Caco-2 (cell line): ENCODE data around the gene CEACAM21. TPM values are rescaled to one million over a fixed set of nuclear protein-coding genes. Genes with fewer than 3 reads are reported as not detected.

Source experiments
- BruUV-seq: library from RNA; stranded (reverse); fragments of 400-500 nt; replicated peaks from 2 replicates; lab custom pipeline; 2021; lab: Mats Ljungman, UMichigan
- CTCF ChIA-PET: fragments of 300-600 bp; sonication (Branson Sonifier 250); formaldehyde crosslinking; loops from one replicate; lab custom pipeline; 2022; ENCODE audit warnings: antibody characterized with exemption; lab: Charles Lee
- POLR2A ChIA-PET: fragments of 300-600 bp; sonication (Branson Sonifier 250); formaldehyde crosslinking; loops from one replicate; lab custom pipeline; 2022; ENCODE audit warnings: antibody characterized with exemption; lab: Charles Lee
- DNase-seq, 2 experiments: peaks; one replicate each; pipeline versions ENCODE4 v3.0.0 to v3.0.0-alpha.2; 2020 to 2022
- H3K27me3 ChIP-seq: replicated peaks from 2 replicates; pipeline ENCODE4 v1.6.0; 2011; ENCODE audit warnings: low read length; ENCODE audit not compliant: control insufficient read depth, insufficient read depth
- H3K36me3 ChIP-seq: 2 replicates; pipeline ENCODE4 v1.5.1; 2011; ENCODE audit warnings: low read length; ENCODE audit not compliant: control insufficient read depth, insufficient read depth
- H3K4me1 ChIP-seq: fragments of 250-450 bp; sonication (Bioruptor Pico); 2 replicates; pipeline ENCODE4 v1.5.1; 2020; ENCODE audit warnings: mild to moderate bottlenecking
- H3K4me3 ChIP-seq: 2 replicates; pipeline ENCODE4 v1.5.1; 2011; ENCODE audit warnings: low read depth, mild to moderate bottlenecking, control low read depth, low read length
- H3K9me3 ChIP-seq: fragments of 250-450 bp; sonication (Bioruptor Pico); 2 replicates; pipeline ENCODE4 v1.5.1; 2020; ENCODE audit warnings: mild to moderate bottlenecking, moderate library complexity
- H3K27ac Mint-ChIP-seq: one replicate; pipeline ENCODE4 v1.8.0; 2022; ENCODE audit warnings: mixed read lengths; ENCODE audit not compliant: unreplicated experiment
- H3K27me3 Mint-ChIP-seq: one replicate; pipeline ENCODE4 v1.8.0; 2022; ENCODE audit warnings: mixed read lengths; ENCODE audit not compliant: insufficient read depth, unreplicated experiment
- H3K36me3 Mint-ChIP-seq: one replicate; pipeline ENCODE4 v1.8.0; 2022; ENCODE audit warnings: mild to moderate bottlenecking, mixed read lengths; ENCODE audit not compliant: insufficient read depth, unreplicated experiment
- H3K4me1 Mint-ChIP-seq: one replicate; pipeline ENCODE4 v1.8.0; 2022; ENCODE audit warnings: low read depth, mixed read lengths; ENCODE audit not compliant: unreplicated experiment
- H3K4me3 Mint-ChIP-seq: one replicate; pipeline ENCODE4 v1.8.0; 2022; ENCODE audit warnings: mild to moderate bottlenecking, moderate library complexity, mixed read lengths; ENCODE audit not compliant: unreplicated experiment
- H3K9me3 Mint-ChIP-seq: one replicate; pipeline ENCODE4 v1.8.0; 2022; ENCODE audit warnings: mixed read lengths; ENCODE audit not compliant: unreplicated experiment
- CTCF ChIP-seq, 2 experiments: fragments of 200-600 bp in 1 of 2; IDR thresholded peaks; 1 replicate in 1 of 2; 2 replicates in 1 of 2; pipeline versions ENCODE4 v1.5.1 to v1.8.0; 2011 to 2022; ENCODE audit warnings: antibody characterized with exemption in 1 of 2, control low read depth in 1 of 2, inconsistent platforms in 1 of 2, low read depth in 1 of 2, low read length in 1 of 2, mild to moderate bottlenecking in 1 of 2, moderate library complexity in 1 of 2; ENCODE audit not compliant: insufficient read depth in 1 of 2, severe bottlenecking in 1 of 2, unreplicated experiment in 1 of 2
- intact Hi-C: fragments of 100-400 bp; cut with micrococcal nuclease; formaldehyde crosslinking; loops from one replicate; pipeline ENCODE4 v1.10.0; 2022; ENCODE audit not compliant: unreplicated experiment
- total RNA-seq: library from RNA; stranded (reverse); gene quantifications from 2 replicates; pipeline ENCODE4 v1.2.3, GENCODE V29; 2022

Gene CEACAM21
- total RNA-seq, 1 experiment from 2014 or later, result not detected

- no peaks in the 10 kb centered on the region for H3K9me3 ChIP-seq
- TF ChIP-seq CTCF (IDR thresholded peaks at IDR 0.05; ENCODE audit: insufficient read depth in 1 of 2, low read depth in 1 of 2, low read length in 1 of 2, severe bottlenecking in 1 of 2, unreplicated experiment in 1 of 2), result no peak
- no peak for DNase-seq
- Mint-ChIP-seq H3K27ac (no peak overlapping the region), H3K36me3 (no peaks in the 10 kb centered on the region), H3K4me1 (no peaks in the 10 kb centered on the region), H3K4me3 (no peak overlapping the region), H3K27me3 (peaks cover 22% of the 10 kb centered on the region), H3K9me3 (no peaks in the 10 kb centered on the region)
- POLR2A ChIA-PET, result no interaction called here
- no peak overlapping the region for H3K4me3 ChIP-seq
- H3K27me3 ChIP-seq, result no peaks in the 10 kb centered on the region
- intact Hi-C loops, result no loop called here
- H3K4me1 ChIP-seq, result no peaks in the 10 kb centered on the region
- H3K36me3 ChIP-seq, result no peaks in the 10 kb centered on the region
- CTCF ChIA-PET, result no interaction called here
- no TSS peak for BruUV-seq
These were observed 36.5 kb downstream of the CEACAM21 start for GRCh38 chr19:41612483-41612882.

- Histone ChIP-seq H3K9me3 (no peaks in the 10 kb centered on the region), H3K4me1 (no peaks in the 10 kb centered on the region), H3K36me3 (no peaks in the 10 kb centered on the region), H3K4me3 (no peak overlapping the region), H3K27me3 (no peaks in the 10 kb centered on the region)
- POLR2A ChIA-PET, result no interaction called here
- Mint-ChIP-seq H3K9me3 (no peaks in the 10 kb centered on the region), H3K36me3 (no peaks in the 10 kb centered on the region), H3K4me3 (no peak overlapping the region), H3K4me1 (no peaks in the 10 kb centered on the region), H3K27me3 (peaks cover 8% of the 10 kb centered on the region), H3K27ac (no peak overlapping the region)
- TF ChIP-seq CTCF (IDR thresholded peaks at IDR 0.05; ENCODE audit: insufficient read depth in 1 of 2, low read depth in 1 of 2, low read length in 1 of 2, severe bottlenecking in 1 of 2, unreplicated experiment in 1 of 2), result no peak
- BruUV-seq, result no TSS peak
- intact Hi-C loops, result no loop called here
- CTCF ChIA-PET, result no interaction called here
- DNase-seq, result no peak
These were observed 39.2 kb downstream of the CEACAM21 start for GRCh38 chr19:41615207-41615606.

GRCh38 chr19:41616792-41617621, 41.0 kb downstream of the CEACAM21 start:
- Mint-ChIP-seq H3K27me3 (peaks cover 15% of the 10 kb centered on the region), H3K4me3 (no peak overlapping the region)
- peak in 1 of 2 experiments; percentile 62 for DNase-seq

More at GRCh38 chr19:41616792-41617621, 41.0 kb downstream of the CEACAM21 start:
- H3K27ac Mint-ChIP-seq, result no peak overlapping the region
- no peaks in the 10 kb centered on the region for H3K4me1 Mint-ChIP-seq
- Histone ChIP-seq H3K4me1 (no peaks in the 10 kb centered on the region), H3K36me3 (no peaks in the 10 kb centered on the region), H3K27me3 (no peaks in the 10 kb centered on the region), H3K4me3 (no peak overlapping the region), H3K9me3 (no peaks in the 10 kb centered on the region)
- H3K36me3 Mint-ChIP-seq, result no peaks in the 10 kb centered on the region
- no peak for TF ChIP-seq CTCF (IDR thresholded peaks at IDR 0.05; ENCODE audit: insufficient read depth in 1 of 2, low read depth in 1 of 2, low read length in 1 of 2, severe bottlenecking in 1 of 2, unreplicated experiment in 1 of 2)
- ChIA-PET POLR2A (no interaction called here), CTCF (interaction anchor here (1.0 kb wide), 1 partner anchor 12 kb away, joined by 3 read pairs; no protein-coding TSS in a partner anchor)
- intact Hi-C loops, result no loop called here
- no peaks in the 10 kb centered on the region for H3K9me3 Mint-ChIP-seq
- no TSS peak for BruUV-seq
